HG03097 (cell line): Measurements from ENCODE around the gene IGF2BP1.
"Not testable (repeated sequence)": the region's sequence is repeated elsewhere in the genome, so short reads cannot be mapped to it uniquely, and the experiment has no call there.

Experiments
- ATAC-seq: cut with Tn5 transposase; IDR thresholded peaks from one replicate; pipeline ENCODE4 v1.9.1; 2021; ENCODE audit not compliant: unreplicated experiment, low FRiP score

IGF2BP1 gene

GRCh38 chr17:49086316-49086605 is 89.1 kb downstream of the IGF2BP1 start:
- ATAC-seq = no peak

GRCh38 chr17:49086649-49087048 is 89.5 kb downstream of the IGF2BP1 start:
- ATAC-seq = no peak

GRCh38 chr17:49089094-49089493 is 91.9 kb downstream of the IGF2BP1 start:
- no peak for ATAC-seq

- ATAC-seq = no peak
These were observed 93.9 kb downstream of the IGF2BP1 start for GRCh38 chr17:49090878-49091594.

- ATAC-seq = no peak
These were observed 95.9 kb downstream of the IGF2BP1 start for GRCh38 chr17:49093131-49093530.

DNA sequence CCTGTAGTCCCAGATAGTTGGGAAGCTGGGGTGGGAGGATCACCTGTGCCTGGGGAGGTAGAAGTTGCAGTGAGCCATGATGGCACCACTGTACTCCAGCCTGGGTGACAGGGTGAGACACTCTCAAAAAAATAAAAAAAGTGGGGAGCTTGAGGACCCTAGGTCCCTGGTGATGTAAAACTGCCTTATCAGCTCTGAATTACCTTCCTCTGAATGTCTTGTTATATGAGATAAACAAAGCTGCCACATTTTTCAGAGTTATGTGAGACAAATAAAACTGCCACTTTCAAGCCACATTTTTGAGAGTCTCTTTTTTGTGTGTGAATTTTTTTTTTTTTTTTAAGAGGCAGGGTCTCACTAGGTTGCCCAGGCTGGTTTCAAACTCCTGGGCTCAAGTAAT is 103.4 kb downstream of the IGF2BP1 start:
- ATAC-seq = no peak

DNA sequence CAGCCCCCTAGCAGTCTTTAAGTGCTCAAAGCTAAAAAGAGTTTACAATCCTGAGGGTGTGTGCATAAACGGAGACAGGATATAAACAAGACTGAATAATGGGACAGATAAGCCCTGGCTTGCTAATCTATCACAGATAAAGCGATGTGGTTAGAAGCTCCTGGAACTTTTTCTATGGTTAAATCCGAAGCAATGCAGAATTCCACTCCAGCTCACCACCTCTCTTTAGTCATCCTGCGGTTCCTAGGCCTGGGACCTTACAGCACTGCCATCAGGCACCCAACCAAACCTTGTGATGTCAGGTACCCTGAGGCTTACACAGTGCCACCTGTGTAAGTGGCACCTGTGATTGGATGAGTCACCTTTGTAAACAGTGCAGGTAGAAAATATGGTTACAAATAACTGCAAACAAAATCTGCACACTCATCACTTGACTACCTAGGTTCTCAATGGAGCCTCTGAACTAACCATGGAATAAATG is 103.9 kb downstream of the IGF2BP1 start:
- no peak for ATAC-seq

DNA sequence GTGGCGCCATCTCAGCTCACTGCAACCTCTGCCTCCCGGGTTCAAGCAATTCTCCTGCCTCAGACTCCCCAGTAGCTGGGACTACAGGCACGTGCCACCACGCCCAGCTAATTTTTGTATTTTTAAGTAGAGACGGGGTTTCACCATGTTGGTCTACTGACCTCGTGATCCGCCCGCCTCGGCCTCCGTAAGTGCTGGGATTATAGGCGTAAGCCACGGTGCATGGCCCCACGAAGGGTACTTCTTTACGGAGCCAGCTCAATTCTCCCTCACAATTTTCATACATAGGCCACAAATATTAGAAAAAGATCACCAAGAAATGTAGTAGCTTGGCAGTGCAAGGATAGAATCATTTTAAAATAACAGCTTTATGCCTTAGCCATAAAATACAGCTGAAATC is 106.2 kb downstream of the IGF2BP1 start:
- not testable (repeated sequence) for ATAC-seq

DNA sequence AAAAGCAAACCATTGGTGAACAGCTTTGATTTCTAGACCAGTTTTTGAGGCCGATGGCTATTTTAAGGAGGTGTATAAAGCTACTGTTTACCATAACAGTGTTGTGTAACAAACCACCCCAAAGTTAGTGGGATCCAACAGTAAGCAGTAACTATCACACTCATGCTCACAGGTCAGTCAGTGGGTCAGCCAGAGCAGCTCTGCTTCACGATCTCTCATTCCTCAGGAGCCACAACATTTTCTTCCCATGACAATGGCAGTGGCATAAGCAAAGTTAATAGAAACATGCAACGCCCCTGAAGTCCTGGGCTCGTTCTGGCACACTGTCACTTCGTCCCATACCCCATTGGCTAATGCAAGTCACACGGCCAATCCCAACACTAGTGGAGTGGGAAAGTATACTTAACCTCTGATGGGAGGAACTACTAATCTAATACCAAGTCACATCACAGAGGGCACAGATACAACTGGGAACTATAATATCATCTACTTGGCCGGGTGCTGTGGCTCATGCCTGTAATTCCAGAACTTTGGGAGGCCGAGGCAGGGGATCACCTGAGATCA is 107.4 kb downstream of the IGF2BP1 start:
- ATAC-seq = no peak
